ENCODE measurements around the gene PLET1.

- TF ChIP-seq CTCF (IDR thresholded peaks at IDR 0.05) (no peak), POLR2A (IDR thresholded peaks at IDR 0.05) (no peak)
These were observed 13.5 kb upstream of the PLET1 start for GRCh38 chr11:112274007-112274783.

Data from adrenal gland (tissue), 5 donors.